DMS 273 treated with DMSO at 0.1 percent for 48 hours (cell line): ENCODE measurements around the gene CHMP4B.

Experiments used
- DNase-seq: peaks from one replicate; lab custom pipeline; 2025; lab: John Stamatoyannopoulos, UW

CHMP4B gene

GRCh38 chr20:33840160-33840559 is 29.0 kb downstream of the CHMP4B start:
- no peak for DNase-seq

- DNase-seq: no peak
Measured at GRCh38 chr20:33840759-33841435, 29.7 kb downstream of the CHMP4B start.

DNA sequence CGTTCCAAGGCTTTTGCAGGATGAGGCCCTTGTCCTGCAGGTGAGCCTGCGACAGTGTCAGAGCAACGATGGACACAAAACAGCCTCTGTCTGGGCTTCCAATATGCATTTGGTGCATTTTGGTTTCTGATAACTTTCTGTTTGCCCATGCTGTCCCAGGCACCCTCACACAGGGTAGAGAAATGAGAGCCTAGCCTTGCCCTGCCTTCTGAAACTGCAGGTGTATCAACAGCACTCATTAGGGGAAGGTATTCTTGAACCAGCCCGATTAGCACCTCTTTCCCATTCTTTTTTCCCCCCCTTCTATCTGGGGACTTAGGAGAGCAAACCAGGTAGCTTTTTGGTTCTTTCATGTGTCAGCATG is 30.3 kb downstream of the CHMP4B start:
- no peak for DNase-seq

GRCh38 chr20:33842346-33842745 is 31.2 kb downstream of the CHMP4B start:
- no peak for DNase-seq

- DNase-seq: no peak
Measured at GRCh38 chr20:33843050-33843449, 31.9 kb downstream of the CHMP4B start.

DNA sequence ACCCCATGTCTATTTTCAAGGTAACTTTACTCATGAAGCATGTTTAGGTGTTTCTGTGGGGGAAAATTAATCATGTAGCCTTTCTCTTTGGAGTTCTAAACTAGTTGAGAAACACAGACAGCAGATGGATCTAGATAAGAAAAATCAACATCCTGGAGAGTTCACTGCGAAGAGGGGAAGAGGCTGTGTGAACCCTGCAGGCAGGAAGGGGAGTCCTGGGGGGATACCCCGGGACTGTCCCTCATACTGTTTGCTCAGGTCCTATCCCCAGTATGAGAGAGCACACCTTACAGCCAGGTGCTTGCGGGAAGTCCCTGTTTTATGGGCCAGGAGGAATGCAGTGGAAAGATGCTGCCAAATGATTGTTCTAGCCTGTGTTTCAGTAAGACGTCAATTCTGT is 32.7 kb downstream of the CHMP4B start:
- peak; percentile 13 for DNase-seq

GRCh38 chr20:33846291-33846935 is 35.3 kb downstream of the CHMP4B start:
- peak; percentile 62 for DNase-seq

DNA sequence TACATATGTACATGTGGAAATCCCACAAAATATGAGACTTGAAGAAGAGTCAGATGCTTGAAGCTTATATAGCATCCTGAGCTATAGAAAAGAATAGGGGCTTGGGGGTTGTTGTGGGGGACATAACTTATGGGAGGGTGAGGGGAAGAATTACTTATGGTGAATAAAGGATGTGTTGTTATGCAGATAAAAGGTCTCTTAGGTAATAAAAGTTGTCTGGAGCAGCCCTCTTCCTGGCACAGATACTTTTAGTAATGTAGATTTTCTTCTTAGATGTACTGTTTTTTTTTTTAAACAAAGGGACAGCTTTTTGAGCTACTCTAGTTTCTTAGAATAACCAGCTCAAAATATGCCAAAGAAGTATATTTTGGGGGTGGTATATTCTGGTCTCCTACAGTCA is 35.9 kb downstream of the CHMP4B start:
- DNase-seq: no peak

GRCh38 chr20:33848391-33848790 is 37.2 kb downstream of the CHMP4B start:
- no peak for DNase-seq

- no peak for DNase-seq
Measured at GRCh38 chr20:33850159-33850558, 39.0 kb downstream of the CHMP4B start.

DNA sequence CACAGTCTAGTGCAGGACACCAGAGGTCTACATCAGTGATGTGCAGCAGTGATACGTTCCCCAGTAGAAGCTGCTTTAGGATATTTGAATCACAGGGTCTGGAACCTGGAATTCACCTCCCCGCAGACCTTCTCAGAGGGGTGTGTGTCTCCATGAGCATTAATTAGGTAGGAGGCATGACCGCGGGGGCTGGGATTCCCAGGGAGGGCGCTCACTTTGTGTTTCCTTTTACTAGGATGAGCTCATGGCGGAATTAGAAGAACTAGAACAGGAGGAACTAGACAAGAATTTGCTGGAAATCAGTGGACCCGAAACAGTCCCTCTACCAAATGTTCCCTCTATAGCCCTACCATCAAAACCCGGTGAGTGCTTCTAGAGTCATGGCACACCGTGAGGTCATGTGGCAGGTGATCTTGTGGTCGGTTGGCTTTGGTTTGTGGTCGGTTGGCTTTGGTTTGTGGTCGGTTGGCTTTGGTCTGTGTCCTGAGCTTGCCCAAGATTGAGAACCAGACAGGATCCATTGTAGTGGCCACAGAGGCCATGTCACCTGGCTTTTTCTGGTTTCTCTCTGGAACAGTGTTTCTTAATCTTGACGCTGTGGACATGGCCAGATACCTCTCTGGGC is 40.8 kb downstream of the CHMP4B start:
- DNase-seq: no peak

GRCh38 chr20:33852626-33853506 is 41.7 kb downstream of the CHMP4B start:
- no peak for DNase-seq

- DNase-seq: no peak
Measured at GRCh38 chr20:33853507-33853813, 42.3 kb downstream of the CHMP4B start.

- no peak for DNase-seq
Measured at GRCh38 chr20:33857722-33858563, 46.8 kb downstream of the CHMP4B start.

DNA sequence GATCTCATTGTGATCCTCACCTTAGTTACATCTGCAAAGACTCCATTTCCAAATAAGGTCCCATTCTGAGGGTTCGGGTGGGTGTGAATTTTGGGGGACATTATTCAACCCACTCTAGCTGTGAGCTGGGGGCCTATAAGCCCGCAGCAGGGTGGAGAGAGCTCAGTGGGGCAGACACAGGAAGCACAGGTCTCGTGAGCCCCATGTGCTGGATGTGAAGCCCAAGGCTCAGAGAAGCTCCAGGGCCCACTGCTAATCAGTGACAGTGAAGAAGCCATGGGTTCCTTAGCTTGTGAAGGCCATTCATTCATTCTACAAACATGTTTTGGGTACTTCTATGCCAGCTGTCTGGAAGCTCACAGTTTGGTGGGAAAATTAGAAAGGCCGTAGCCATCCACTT is 47.5 kb downstream of the CHMP4B start:
- DNase-seq: no peak

- DNase-seq: no peak
Measured at GRCh38 chr20:33859157-33859695, 48.1 kb downstream of the CHMP4B start.

- no peak for DNase-seq
Measured at GRCh38 chr20:33859751-33860150, 48.6 kb downstream of the CHMP4B start.

DNA sequence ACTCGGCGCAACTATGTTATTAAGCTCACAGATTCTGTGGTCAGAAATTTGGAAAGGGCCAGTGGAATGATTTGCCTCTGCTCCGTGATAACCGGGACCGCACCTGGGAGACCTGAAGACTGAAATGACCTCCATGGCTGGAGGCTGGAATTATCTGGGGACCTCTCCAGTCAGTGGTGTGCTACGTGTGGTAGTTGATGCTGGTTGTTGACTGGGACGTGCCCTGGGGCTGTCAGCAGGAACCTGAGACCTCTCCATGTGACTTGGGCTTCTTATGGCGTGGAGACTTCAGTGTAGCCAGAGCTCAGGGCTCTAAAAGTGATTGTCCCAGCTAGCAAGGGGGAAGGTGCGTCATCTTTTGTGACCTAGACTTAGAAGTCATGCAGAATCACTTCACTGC is 50.3 kb downstream of the CHMP4B start:
- no peak for DNase-seq

- no peak for DNase-seq
Measured at GRCh38 chr20:33862709-33863403, 51.7 kb downstream of the CHMP4B start.

- DNase-seq: no peak
Measured at GRCh38 chr20:33863440-33864323, 52.5 kb downstream of the CHMP4B start.
